ENCODE measurements around the gene NELFCD.
"Not testable (repeated sequence)": the region's sequence is repeated elsewhere in the genome, so short reads cannot be mapped to it uniquely, and the experiment has no call there.

Gene NELFCD

DNA sequence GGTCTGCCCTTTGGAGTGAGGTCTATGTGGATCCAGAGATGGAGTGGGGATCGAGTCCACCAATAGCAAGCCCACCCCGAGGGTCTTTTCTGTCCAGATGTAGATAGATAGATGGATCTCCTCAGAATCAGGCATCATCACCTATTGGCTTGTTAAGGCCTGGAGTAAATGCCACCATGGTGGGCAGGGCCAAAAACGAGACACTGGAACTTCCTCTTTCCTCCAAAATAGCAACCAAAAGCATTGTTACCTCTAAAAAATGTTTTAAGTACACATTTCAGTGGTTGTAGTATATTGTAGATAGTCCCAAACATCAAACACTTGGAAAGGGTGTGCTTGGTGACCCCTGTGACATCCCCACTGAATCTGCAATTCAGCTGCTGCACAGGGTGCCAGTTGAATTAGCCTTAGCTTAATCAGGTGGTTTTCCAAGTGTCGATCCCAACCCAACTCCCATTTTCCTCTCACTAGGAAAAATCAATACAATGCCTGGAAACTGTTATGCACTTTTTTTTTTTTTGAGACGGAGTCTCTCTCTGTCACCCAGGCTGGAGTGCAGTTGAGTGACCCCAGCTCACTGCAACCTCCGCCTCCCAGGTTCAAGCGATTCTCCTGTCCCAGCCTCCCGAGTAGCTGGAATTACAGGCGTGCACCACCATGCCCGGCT, 35.0 kb upstream of the NELFCD start:
- no peak for DNase-seq (ENCODE audit: low read depth)
- TF ChIP-seq CTCF (conservative IDR thresholded peaks at IDR 0.05; ENCODE audit: low read depth, low read length): no peak

GRCh38 chr20:58947797-58948388, 33.2 kb upstream of the NELFCD start:
- not testable (repeated sequence) for H3K4me3 ChIP-seq (ENCODE audit: low read length); DNase-seq (ENCODE audit: low read depth)

More for the DNA sequence above, 35.0 kb upstream of the NELFCD start:
- no peak overlapping the region for H3K4me3 ChIP-seq (ENCODE audit: low read length)

GRCh38 chr20:58950603-58951002, 30.5 kb upstream of the NELFCD start:
- no peak overlapping the region for H3K4me3 ChIP-seq (ENCODE audit: low read length)
- DNase-seq (ENCODE audit: low read depth): no peak
- TF ChIP-seq CTCF (conservative IDR thresholded peaks at IDR 0.05; ENCODE audit: low read depth, low read length): no peak

DNA sequence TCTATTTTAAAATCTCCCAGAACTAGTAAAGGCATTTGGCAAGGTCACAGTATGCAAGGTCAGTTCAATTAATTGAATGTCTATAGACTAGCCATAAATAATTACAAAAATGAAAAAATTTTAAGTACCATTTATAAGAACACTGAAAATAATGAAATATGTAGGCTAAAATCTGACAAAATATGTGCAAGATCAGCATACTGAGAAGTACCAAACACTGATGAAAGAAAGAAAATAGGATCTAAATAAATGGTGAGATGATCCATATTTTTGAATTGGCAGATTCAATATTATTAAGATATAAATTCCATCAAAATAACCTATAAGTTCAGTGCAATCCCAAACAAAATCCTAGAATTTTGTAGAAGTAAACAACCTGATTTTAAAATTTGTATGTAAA, 28.0 kb upstream of the NELFCD start:
- no peak for TF ChIP-seq CTCF (conservative IDR thresholded peaks at IDR 0.05; ENCODE audit: low read depth, low read length)
- DNase-seq (ENCODE audit: low read depth): no peak
- no peak overlapping the region for H3K4me3 ChIP-seq (ENCODE audit: low read length)

DNA sequence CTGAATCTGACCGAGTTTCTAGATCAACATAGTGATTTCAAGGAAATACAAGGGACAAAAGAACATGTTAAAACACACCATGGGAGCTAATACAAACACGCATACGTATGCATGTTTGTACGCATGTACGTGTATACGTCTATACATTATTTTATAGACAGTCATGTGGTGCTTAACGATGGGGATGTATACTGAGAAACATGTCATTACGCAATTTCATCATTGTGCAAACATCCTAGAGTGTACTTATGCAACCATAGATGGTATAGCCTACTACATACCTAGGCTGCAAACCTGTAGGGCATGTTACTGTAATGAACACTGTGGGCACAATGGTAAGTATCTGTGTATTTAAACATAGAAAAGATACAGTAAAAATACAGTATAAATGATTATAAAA, 25.0 kb upstream of the NELFCD start:
- H3K4me3 ChIP-seq (ENCODE audit: low read length): no peak overlapping the region
- no peak for TF ChIP-seq CTCF (conservative IDR thresholded peaks at IDR 0.05; ENCODE audit: low read depth, low read length)

GRCh38 chr20:58959652-58960051, 21.4 kb upstream of the NELFCD start:
- DNase-seq (ENCODE audit: low read depth): no peak
- no peak overlapping the region for H3K4me3 ChIP-seq (ENCODE audit: low read length)
- no peak for TF ChIP-seq CTCF (conservative IDR thresholded peaks at IDR 0.05; ENCODE audit: low read depth, low read length)

More for the DNA sequence above, 25.0 kb upstream of the NELFCD start:
- DNase-seq (ENCODE audit: low read depth): no peak

DNA sequence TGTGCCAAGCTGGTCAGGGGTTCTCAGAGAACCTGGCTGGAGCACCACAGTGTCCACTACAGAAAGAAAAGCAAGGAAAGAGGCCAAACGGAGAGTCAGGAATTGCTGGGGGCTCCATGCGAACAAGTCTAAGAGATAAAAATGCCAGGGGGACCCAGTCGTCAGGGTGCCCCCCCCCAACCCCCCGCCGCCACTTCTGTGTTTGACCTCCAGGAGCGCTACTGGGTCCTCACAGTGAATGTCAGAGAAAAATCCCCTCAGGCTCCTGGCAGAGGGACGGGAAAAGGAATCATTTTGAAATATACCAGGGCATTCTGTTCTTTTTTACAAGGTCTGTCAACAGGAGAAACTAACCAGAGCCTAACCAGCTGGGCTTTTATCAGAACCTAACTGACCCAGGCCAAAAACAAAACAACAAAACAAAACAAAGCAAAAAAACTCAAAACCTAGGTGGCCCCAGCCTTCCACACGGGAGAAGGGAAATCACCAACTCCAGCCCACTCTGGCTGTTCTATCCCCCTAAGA, 17.9 kb upstream of the NELFCD start:
- no peak for TF ChIP-seq CTCF (conservative IDR thresholded peaks at IDR 0.05; ENCODE audit: low read depth, low read length)
- no peak overlapping the region for H3K4me3 ChIP-seq (ENCODE audit: low read length)
- no peak for DNase-seq (ENCODE audit: low read depth)

GRCh38 chr20:58963922-58964321, 17.1 kb upstream of the NELFCD start:
- DNase-seq (ENCODE audit: low read depth); H3K4me3 ChIP-seq (ENCODE audit: low read length): not testable (repeated sequence)

Measured in retinal pigment epithelial cell (primary cell).